GM20431 (cell line): ENCODE data around the gene MOGAT1.
"Not testable (repeated sequence)": the region's sequence is repeated elsewhere in the genome, so short reads cannot be mapped to it uniquely, and the experiment has no call there.

Experiments
- in situ Hi-C: fragments of 300-500 bp; cut with MseI, MboI; formaldehyde crosslinking; loops from one replicate; pipeline ENCODE4 v1.15.0; 2020; ENCODE audit warnings: low sequenced_read_pairs; ENCODE audit not compliant: unreplicated experiment

The MOGAT1 gene

DNA sequence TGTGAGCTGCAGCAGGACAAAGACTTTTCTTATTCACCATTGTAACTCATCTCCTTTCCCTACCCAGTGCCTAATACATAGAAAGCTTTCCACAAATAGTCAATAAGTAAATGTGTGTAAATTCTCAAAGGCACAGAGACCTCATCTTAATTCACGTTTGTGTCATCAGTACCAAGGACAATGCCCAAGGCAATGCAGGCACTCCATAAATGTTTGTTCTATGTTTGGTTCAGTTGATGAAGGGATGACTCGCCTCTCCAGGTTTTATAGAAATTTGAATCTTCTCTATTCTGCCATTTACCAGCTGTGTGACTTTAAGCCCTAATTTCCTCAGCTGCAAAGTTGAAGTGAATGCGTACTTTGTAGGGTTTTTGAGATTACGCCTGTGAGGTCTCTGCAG, 2.1 kb upstream of the MOGAT1 start:
- in situ Hi-C loops, result no loop called here

DNA sequence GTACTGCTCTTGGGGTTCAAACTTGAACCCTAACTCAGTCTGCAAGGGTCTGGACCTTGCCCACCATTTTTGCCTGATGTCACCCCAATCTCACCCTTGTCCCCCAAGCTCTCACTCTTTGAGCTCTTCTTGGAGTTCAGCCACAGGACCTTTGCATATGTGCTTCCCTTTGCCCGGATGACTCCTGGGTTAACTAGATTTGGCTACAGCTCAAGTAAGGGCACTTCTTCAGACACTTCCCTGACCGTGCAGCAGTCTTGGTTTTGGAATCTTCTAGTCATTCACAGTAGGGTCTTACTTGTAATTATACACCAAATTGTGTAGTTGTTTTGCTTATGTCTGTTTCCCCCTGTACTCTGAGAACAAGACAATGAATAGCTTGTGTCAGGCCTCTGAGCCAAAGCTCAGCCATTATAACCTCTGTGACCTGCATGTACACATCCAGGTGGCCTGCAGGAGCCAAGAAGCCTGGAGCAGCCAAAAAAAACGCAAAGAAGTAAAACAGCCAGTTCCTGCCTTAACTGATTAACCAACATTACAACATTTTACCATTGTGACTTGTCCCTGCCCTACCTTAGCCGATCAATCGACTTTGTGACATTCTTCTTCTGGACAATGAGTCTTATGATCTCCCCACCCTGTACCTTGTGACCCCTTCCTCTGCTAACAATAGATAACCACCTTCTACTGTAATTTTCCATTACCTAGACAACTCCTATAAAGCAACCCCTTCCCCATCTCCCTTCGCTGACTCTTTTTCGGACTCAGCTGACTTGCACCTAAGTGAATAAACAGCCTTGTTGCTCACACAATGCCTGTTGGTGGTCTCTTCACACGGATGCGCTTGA, 1.0 kb upstream of the MOGAT1 start:
- in situ Hi-C loops, result no loop called here

DNA sequence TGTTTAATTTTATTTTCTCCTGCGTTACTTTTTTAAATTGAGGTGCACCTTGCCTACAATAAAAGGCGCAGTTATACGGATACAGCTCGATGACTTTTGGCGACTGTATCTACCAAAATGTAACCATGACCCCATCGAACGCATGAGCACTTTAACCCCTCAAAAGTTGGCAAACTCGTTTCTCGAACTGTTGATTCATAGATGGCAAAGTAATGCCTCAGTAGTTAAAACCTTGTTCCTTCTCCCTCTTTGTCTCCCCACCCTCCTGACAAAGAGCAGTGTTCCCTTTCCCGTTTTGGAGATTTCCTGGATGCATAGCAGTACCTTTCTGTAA, 577 bp downstream of the MOGAT1 start:
- in situ Hi-C loops, result no loop called here

DNA sequence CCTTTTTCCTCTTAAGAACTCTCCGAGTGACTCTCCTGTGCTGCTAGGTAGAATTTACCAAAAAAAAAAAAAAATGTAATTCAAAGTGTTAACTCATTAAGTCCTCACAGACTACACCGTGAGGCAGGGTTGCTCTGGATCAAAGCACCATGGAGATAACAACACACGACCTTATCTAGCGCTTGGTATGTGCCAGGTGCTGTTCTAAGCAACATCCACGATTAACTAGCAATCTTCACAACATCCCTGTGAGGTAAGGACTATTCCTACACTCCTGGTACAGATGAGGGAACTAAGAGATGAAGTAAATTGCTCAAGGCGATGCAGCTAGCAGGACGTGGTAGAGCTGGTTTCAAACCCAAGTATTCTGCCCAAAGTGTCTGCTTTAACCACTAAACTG, 1.8 kb downstream of the MOGAT1 start:
- in situ Hi-C loops, result no loop called here

DNA sequence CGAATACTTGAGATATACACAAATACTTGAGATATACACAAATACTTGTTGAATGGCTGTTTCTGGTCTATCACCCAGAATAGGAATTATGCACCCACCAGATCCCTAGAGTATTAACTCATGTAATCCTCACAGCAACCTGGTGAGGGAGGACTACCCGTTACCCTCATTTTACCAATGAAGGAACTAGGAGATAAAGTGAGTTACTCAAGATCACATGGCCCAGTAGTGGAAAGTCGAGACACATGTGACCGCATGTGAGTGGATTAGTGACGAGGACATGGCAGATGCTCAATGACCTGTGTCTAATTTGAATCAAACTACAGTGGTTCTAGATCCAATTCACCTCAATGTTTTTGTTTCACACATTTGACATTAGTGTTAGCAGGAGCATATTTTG, 2.4 kb downstream of the MOGAT1 start:
- in situ Hi-C loops, result no loop called here

DNA sequence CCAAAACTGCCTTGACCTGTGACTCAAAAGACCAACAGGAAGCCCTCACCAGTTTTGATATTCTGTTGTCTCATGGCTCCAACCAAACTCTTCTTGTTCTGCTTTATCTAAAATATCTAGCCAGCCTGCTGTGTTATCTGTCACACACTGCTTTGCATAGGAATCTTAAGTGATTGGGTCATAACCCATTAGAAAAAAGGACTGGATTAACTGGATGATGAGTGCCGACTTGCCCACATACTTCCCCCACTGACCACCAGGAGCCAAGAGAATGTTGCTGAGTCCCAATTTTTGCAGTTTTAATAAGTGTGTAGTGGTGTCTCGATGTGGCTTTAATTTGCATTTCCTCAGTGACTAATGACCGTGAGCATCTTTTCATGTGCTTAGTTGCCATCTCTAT, 6.5 kb downstream of the MOGAT1 start:
- in situ Hi-C loops, result no loop called here

DNA sequence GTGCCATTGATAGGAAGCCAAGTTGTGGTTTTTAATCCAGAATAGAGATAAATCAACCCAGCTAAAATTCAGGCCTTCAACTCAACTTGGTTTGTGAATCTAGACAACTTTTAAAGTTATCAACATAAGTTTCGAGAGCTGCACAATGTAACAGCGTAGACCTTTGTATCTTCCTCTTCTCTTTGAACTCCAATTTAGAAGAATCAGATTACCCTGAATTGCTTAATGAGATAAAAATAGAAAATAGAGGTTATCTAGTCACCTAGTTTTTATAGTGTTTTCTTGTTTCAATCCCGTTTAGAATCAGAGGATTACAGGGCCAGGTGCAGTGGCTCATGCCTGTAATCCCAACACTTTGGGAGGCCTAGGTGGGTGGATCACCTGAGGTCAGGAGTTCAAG, 12.3 kb downstream of the MOGAT1 start:
- in situ Hi-C loops, result loop anchor here (10.0 kb wide), 1 partner anchor 221 kb away; no protein-coding TSS in a partner anchor

DNA sequence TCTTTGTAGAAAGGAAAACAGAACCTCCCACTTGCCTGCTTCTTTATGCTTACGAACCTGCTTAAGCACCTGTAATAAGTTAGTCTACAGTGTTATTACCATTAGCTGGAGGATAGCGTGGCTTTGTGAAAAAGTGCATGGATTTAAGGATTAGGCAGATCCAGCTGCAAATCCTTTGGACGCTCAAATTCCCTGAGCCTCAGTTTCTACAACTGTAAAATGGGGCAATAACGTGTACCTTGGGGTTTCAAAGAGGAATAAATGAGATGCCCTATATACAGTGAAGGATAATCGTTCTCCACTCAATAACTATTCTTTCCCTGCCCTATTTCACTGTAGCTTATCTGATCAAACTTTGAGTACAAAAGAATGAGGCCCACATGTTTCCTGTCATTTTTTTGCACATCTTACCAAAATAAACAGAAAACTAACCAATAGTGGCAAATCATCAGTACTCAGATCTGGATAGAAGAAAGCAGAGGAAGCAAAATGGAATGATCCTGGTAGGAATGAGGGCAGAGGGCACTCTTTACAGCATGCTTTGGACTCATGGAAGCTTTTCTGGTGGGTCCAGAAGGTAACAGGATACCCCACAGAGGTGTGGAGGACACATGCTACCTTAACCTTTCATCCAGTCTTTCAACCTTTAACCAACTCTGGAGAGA, 14.8 kb downstream of the MOGAT1 start:
- in situ Hi-C loops, result loop anchor here (10.0 kb wide), 1 partner anchor 219 kb away; no protein-coding TSS in a partner anchor

DNA sequence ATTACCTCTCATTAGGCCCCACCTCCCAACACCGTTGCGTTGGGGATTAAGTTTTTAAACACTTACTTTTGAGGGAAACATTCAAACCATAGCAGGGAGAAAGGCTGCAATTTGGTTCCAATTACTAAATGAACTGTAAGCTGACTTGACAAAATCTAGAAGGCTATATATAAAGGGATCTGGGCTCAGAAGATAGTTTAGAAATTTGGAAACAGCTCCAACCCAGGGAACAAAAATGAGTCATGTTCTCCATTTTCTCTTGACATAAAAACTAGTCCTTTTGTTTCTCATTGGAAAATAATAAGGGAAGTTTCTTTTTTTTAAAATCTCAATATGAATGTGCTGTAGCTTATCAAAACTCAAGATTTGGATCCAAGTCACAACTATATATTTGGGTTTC, 17.5 kb downstream of the MOGAT1 start:
- in situ Hi-C loops, result loop anchor here (10.0 kb wide), 1 partner anchor 216 kb away; no protein-coding TSS in a partner anchor

DNA sequence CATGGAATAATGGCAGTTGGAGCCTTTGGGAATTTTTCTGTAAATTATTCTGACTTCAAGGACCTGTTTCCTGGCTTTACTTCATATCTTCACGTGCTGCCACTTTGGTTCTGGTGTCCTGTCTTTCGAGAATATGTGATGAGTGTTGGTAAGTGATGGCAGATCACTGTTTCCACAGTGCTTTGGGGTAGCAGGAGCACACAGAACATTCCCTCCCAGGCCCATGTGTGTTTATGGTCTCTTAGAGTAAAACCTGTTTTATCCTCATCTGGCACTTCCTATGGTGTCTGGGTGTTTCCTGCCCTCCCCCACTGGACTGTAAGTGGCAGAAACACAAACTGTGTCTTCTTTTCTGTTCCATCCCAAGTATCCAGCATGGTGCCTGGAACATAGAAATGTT, 17.9 kb downstream of the MOGAT1 start:
- in situ Hi-C loops, result loop anchor here (10.0 kb wide), 1 partner anchor 215 kb away; no protein-coding TSS in a partner anchor

DNA sequence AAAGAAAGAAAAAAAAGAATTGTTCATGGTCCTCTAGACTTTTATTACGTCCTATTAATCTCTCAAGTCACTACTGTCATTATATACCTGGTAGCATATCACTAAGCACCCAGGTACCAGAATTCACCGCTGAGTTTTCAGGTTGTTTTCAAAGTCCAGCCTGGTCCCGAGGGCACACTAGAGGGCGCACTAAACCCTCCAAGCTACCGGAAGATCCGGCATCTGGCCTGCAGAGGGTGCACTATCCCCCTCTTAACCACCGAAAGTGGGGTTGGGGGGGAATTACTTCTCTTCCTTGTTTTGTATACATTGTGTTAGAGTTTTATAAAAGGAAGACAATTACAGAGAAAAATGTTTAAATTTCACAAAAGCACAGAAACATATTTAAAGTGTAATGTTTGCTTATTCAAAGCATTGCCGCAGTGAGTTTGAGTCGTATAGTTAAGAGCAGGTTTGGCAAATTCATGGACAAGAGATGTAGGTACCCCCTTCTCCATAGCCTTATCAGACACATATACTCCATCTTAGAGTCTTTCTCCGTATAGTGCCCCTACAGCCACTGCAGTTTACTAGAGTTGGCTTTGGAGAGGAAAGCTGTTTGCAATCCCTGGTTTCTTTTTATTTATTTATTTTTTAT, 19.2 kb downstream of the MOGAT1 start:
- in situ Hi-C loops, result no loop called here

DNA sequence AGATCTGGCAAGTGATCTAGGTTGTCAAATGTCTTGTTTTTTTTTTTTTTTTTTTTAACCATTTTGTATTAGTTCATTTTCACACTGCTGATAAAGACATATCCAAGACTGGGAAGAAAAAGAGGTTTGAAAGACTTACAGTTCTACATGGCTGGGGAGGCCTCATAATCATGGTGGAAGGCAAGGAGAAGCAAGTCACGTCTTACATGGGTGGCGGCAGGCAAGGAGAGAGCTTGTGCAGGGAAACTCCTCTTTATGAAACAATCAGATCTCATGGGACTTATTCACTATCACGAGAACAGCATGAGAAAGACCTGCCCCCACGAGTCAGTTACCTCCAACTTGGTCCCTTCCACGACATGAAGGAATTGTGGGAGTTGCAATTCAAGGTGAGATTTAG, 22.0 kb downstream of the MOGAT1 start:
- in situ Hi-C loops, result not testable (repeated sequence)

DNA sequence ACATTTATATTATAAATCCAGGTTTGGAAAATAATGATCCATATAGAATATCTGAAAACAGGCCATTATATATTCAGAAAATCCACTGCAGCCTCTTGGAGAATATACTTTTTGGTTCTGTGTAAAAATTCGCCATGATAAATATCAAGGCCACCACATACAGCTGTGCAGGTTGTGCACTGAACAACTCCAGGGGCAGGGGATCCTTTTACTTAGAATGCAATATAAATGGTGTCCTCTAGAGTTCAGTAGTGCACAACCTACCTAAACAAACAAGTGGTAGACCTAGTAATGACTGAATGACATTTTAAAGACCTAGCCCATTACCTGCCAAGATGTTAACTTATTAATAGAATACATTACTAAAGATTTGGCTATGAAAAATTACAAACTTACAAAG, 22.4 kb downstream of the MOGAT1 start:
- in situ Hi-C loops, result no loop called here

DNA sequence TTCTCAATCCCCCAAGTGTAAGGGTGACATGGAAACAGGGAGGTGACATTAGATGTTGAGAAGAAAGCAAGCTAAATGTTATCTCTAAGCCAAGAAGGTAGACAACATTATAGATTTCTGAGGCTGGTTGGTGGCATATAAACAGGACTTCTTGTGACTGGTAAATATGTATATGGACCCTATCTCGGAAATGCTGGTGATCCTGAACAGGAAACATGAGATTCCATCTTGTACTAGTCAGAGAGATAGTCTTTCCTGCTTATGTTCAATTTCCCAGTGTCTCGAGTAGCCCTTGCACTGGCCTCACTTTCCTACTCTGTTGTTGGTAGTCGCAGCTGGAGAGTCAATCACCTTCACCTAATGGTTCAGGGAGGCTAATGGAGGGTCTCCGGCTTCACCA, 26.8 kb downstream of the MOGAT1 start:
- in situ Hi-C loops, result no loop called here

DNA sequence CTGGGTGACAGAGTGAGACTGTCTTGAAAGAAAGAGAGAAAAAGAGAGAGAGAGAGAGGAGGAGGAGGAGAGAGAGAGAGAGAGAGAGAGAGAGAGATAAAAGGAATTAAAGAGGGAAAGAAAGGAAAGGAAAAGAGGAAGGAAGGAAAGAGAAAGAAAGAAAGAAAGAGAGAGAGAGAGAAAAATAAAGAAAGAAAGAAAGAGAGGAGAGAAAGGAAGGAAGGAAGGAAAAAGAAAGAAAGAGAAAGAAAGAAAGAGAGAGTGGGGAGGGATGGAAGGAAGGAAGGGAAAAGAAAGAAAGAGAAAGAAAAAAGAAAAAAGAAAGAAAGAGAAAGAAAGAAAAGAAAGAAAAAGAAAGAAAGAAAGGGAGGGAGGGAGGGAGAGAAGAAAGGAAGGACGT, 29.8 kb downstream of the MOGAT1 start:
- in situ Hi-C loops, result no loop called here

DNA sequence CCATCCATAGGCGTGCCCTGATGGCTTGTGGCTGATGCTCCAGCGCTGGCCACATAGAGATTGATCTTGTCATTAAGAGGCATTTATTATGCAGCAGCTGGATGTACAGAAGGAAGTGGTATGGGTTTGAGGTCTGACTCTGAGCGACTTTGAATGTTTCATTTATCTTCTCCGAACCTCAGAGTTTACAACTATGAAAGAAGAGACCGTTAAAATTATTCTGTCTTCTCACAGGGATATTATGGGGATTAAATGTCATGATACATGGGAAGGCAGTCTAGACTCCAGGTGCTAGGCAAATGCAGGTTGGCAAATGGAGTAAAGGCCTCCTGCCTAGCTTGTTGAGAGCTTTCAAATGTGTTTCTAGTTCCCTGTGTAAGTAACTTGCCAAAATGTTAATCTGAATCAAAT, 30.3 kb downstream of the MOGAT1 start:
- in situ Hi-C loops, result no loop called here

DNA sequence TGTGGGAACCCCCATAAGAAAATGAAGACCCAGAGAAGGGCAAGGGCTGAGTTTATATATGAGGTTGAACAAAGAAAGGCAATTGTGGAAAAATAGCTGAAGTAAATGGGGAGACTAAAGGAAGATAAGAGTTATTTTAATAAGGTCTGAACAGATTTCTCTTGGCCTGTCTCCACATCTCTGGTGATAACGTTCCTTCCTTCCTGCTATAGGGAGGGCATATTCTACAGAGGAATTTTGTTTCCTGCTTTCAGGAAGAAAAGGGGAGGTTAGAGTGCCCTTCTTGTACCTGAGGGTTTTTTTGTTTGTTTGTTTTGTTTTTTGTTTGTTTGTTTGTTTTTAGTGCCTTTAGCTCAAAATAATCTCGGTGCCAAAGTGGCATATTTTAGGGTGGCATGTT, 31.6 kb downstream of the MOGAT1 start:
- in situ Hi-C loops, result no loop called here

DNA sequence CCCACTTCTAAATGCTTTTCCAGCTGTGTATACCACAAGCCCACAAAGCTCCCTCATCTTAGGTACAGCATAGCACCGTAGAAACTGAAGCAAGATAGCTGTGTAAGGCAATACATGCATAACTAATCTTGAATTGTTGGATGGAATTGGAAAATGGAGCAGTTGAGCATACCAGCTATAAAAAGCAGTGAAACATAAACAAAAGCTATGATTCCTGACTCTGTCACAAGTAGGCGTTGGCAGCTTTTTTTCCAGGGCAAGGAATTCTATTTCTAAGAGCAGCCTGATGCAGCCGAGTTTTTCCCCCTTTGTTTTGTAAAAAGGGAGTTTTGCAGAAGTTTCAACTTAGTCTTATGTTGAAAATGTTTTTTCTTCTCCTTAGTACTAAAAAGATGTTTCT, 32.4 kb downstream of the MOGAT1 start:
- in situ Hi-C loops, result no loop called here

DNA sequence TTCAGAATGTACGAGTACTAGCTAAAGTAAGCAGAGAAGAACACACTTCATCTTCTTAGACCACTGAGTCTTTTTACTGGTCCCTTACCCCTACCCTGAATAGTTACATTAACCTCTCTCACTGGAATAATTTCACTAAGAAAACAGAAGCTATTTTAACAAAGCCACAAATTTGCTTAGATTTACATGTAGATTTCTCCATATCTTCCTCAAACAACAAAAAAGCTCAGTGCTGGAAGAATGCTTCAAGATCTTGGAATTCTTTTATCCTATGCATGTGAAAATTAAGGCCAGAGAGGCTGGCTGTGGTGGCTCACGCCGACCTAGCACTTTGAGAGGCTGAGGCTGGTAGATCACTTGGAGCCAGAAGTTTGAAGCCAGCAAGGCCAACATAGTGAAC, 35.2 kb downstream of the MOGAT1 start:
- in situ Hi-C loops, result no loop called here

DNA sequence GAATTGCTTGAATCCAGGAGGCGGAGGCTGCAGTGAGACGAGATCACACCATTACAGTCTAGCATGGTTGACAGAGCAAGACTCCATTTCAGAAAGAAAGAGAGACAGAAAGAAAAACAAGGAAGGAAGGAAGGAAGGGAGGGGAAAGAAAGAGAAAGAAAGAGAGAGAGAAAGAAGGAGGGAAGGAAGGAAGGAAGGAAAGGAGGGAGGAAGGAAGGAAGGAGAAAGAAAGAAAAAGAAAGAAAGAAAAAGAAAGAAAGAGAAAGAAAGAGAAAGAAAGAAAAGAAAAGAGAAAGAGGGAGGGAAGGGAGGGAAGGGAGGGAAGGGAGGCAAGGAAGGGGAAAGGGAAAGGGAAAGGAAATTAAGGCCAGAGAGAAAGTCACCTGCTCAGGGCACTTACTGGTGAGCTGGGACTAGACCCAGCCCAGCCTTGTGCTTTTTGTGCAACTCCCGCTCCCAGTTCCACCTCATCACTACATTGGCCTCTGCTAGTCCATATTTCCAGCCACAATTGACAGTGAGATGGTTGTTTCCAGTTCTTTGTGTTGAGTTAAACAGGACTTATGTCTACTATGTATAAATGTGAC, 35.7 kb downstream of the MOGAT1 start:
- in situ Hi-C loops, result no loop called here
